Pulmonary artery endothelial cell (primary cell): ENCODE measurements around the gene TUBB3. TPM values are rescaled to one million over a fixed set of nuclear protein-coding genes. Genes with fewer than 3 reads are reported as not detected.

ENCODE experiments used
- total RNA-seq: library from RNA; depleted of rRNA; stranded (reverse); fragments of >200 nt; gene quantifications from 2 replicates; pipeline ENCODE4 v1.2.3, GENCODE V29; 2014

Gene TUBB3
- total RNA-seq, 1 donor from 2014 or later = 237 TPM

Other genes with a start within 250 kb of the TUBB3 start
- gene CDK10, start 236.7 kb upstream of the TUBB3 start, total RNA-seq = 37.9 and 51.5 TPM in 2 replicates
- 14.8 and 16.3 TPM in 2 replicates for gene SPATA2L, start 221.6 kb upstream of the TUBB3 start, total RNA-seq
- gene VPS9D1, start 202.4 kb upstream of the TUBB3 start, total RNA-seq = 5.9 and 7.1 TPM in 2 replicates
- 18.9 and 25.8 TPM in 2 replicates for gene ZNF276, start 201.8 kb upstream of the TUBB3 start, total RNA-seq
- gene FANCA, start 106.7 kb upstream of the TUBB3 start, total RNA-seq = 15.9 and 24.4 TPM in 2 replicates
- 0.20 and 1.2 TPM in 2 replicates for gene SPIRE2, start 94.9 kb upstream of the TUBB3 start, total RNA-seq
- gene TCF25, start 49.8 kb upstream of the TUBB3 start, total RNA-seq = 161 and 226 TPM in 2 replicates
- gene MC1R, start 4.5 kb upstream of the TUBB3 start, total RNA-seq = 2.3 and 2.7 TPM in 2 replicates
- 113 and 116 TPM in 2 replicates for gene DEF8, start 25.4 kb downstream of the TUBB3 start, total RNA-seq
- gene DBNDD1, start 96.1 kb downstream of the TUBB3 start, total RNA-seq = 14.0 and 17.7 TPM in 2 replicates
- gene PRDM7, start 154.0 kb downstream of the TUBB3 start, total RNA-seq = not detected in 2 replicates